GM18909 (cell line): Measurements from ENCODE around the gene GPD1L.
"Not testable (repeated sequence)": the region's sequence is repeated elsewhere in the genome, so short reads cannot be mapped to it uniquely, and the experiment has no call there.

Source experiments
- ATAC-seq: cut with Tn5 transposase; IDR thresholded peaks from one replicate; pipeline ENCODE4 v1.9.1; 2021; ENCODE audit warnings: mild to moderate bottlenecking; ENCODE audit not compliant: unreplicated experiment, poor library complexity

Gene GPD1L

GRCh38 chr3:32176989-32177701, 70.7 kb downstream of the GPD1L start:
- peak; percentile 56 for ATAC-seq

- ATAC-seq: peak; percentile 70
Observed at GRCh38 chr3:32177702-32178198, 71.3 kb downstream of the GPD1L start.

- ATAC-seq: no peak
Observed at GRCh38 chr3:32180141-32180784, 73.8 kb downstream of the GPD1L start.

- ATAC-seq: no peak
Observed at GRCh38 chr3:32181365-32181764, 74.9 kb downstream of the GPD1L start.

- no peak for ATAC-seq
Observed at GRCh38 chr3:32181796-32182195, 75.4 kb downstream of the GPD1L start.

- ATAC-seq: no peak
Observed at GRCh38 chr3:32184187-32184730, 77.8 kb downstream of the GPD1L start.

- ATAC-seq: no peak
Observed at GRCh38 chr3:32186097-32186496, 79.7 kb downstream of the GPD1L start.

- ATAC-seq: no peak
Observed at GRCh38 chr3:32186876-32187275, 80.5 kb downstream of the GPD1L start.

GRCh38 chr3:32189693-32190092, 83.3 kb downstream of the GPD1L start:
- ATAC-seq: no peak

- ATAC-seq: not testable (repeated sequence)
Observed at GRCh38 chr3:32190556-32190955, 84.1 kb downstream of the GPD1L start.

- no peak for ATAC-seq
Observed at GRCh38 chr3:32193101-32193500, 86.7 kb downstream of the GPD1L start.

GRCh38 chr3:32194653-32195052, 88.2 kb downstream of the GPD1L start:
- ATAC-seq: no peak

- no peak for ATAC-seq
Observed at GRCh38 chr3:32195995-32196540, 89.6 kb downstream of the GPD1L start.

- no peak for ATAC-seq
Observed at GRCh38 chr3:32197991-32198390, 91.6 kb downstream of the GPD1L start.

GRCh38 chr3:32198714-32199113, 92.3 kb downstream of the GPD1L start:
- ATAC-seq: no peak

GRCh38 chr3:32200490-32200889, 94.1 kb downstream of the GPD1L start:
- no peak for ATAC-seq

GRCh38 chr3:32200992-32201758, 94.8 kb downstream of the GPD1L start:
- ATAC-seq: no peak

GRCh38 chr3:32202496-32202895, 96.1 kb downstream of the GPD1L start:
- no peak for ATAC-seq

GRCh38 chr3:32203854-32204253, 97.4 kb downstream of the GPD1L start:
- no peak for ATAC-seq

- ATAC-seq: no peak
Observed at GRCh38 chr3:32208447-32208846, 102.0 kb downstream of the GPD1L start.

GRCh38 chr3:32215185-32215584, 108.8 kb downstream of the GPD1L start:
- ATAC-seq: no peak
